Ishikawa (cell line): ENCODE measurements around the gene XXYLT1.

Experiments
- EGR1 ChIP-seq: IDR thresholded peaks from 2 replicates; pipeline ENCODE4 v1.6.1; 2012
- EP300 ChIP-seq: IDR thresholded peaks from 2 replicates; pipeline ENCODE4 v1.6.1; 2012; ENCODE audit warnings: borderline replicate concordance
- FOXM1 ChIP-seq: IDR thresholded peaks from 2 replicates; pipeline ENCODE4 v1.6.1; 2012; ENCODE audit warnings: low read depth, borderline replicate concordance
- MAX ChIP-seq: IDR thresholded peaks from 2 replicates; pipeline ENCODE4 v1.6.1; 2012
- RAD21 ChIP-seq: IDR thresholded peaks from 2 replicates; pipeline ENCODE4 v1.6.1; 2012; ENCODE audit warnings: low read depth
- REST ChIP-seq: IDR thresholded peaks from 2 replicates; pipeline ENCODE4 v1.6.1; 2012; ENCODE audit warnings: low read depth, mild to moderate bottlenecking
- TEAD4 ChIP-seq: IDR thresholded peaks from 2 replicates; pipeline ENCODE4 v1.6.1; 2012
- YY1 ChIP-seq: IDR thresholded peaks from 2 replicates; pipeline ENCODE4 v1.6.1; 2012; ENCODE audit warnings: low read depth
- ZBTB7A ChIP-seq: IDR thresholded peaks from 2 replicates; pipeline ENCODE4 v1.6.1; 2012; ENCODE audit warnings: low read depth

GRCh38 chr3:195154111-195154791 lies 116.7 kb downstream of the XXYLT1 start:
- TF ChIP-seq ZBTB7A (no peak), MAX (no peak), REST (no peak), FOXM1 (no peak), RAD21 (no peak), TEAD4 (0 out of 2 replicates have a peak, but pooled peaks have one; percentile 15), EP300 (no peak), EGR1 (no peak), YY1 (no peak)
